Mesothelial cell of epicardium (in vitro differentiated cells): ENCODE measurements around the gene NPTX1. TPM values are rescaled to one million over a fixed set of nuclear protein-coding genes. Genes with fewer than 3 reads are reported as not detected.

Experiments used
- DNase-seq, 2 experiments: peaks; one replicate each; pipeline ENCODE4 v3.0.0; 2021; ENCODE audit warnings: low spot score in 2 of 2; ENCODE audit not compliant: unreplicated experiment in 2 of 2
- H3K27ac Mint-ChIP-seq: 2 replicates; pipeline ENCODE4 v1.8.0; 2021; ENCODE audit warnings: mixed read lengths
- H3K27me3 Mint-ChIP-seq: 2 replicates; pipeline ENCODE4 v1.8.0; 2021; ENCODE audit warnings: low read depth, mixed read lengths
- H3K36me3 Mint-ChIP-seq: 2 replicates; pipeline ENCODE4 v1.8.0; 2021; ENCODE audit warnings: mixed read lengths
- H3K4me1 Mint-ChIP-seq: 2 replicates; pipeline ENCODE4 v1.8.0; 2021; ENCODE audit warnings: mixed read lengths
- H3K4me3 Mint-ChIP-seq: 2 replicates; pipeline ENCODE4 v1.8.0; 2021; ENCODE audit warnings: mild to moderate bottlenecking, moderate library complexity, mixed read lengths
- H3K9me3 Mint-ChIP-seq: 2 replicates; pipeline ENCODE4 v1.8.0; 2021; ENCODE audit warnings: mixed read lengths
- CTCF ChIP-seq: fragments of 200-600 bp; sonication (generic); IDR thresholded peaks from one replicate; pipeline ENCODE4 v1.5.0; 2021; ENCODE audit warnings: antibody characterized with exemption; ENCODE audit not compliant: unreplicated experiment
- total RNA-seq: library from RNA; stranded (reverse); gene quantifications from 3 replicates; pipeline ENCODE4 v1.2.1, GENCODE V29; 2021

The NPTX1 gene
- total RNA-seq, 1 donor from 2014 or later: 0.20 TPM

GRCh38 chr17:80502578-80502877, 26.1 kb upstream of the NPTX1 start:
- TF ChIP-seq CTCF: no peak
- H3K27me3 Mint-ChIP-seq: peaks cover 57% of the 10 kb centered on the region
- H3K36me3 Mint-ChIP-seq: no peaks in the 10 kb centered on the region
- H3K9me3 Mint-ChIP-seq: no peaks in the 10 kb centered on the region
- no peak overlapping the region for H3K27ac Mint-ChIP-seq
- no peak for DNase-seq
- no peak overlapping the region for H3K4me3 Mint-ChIP-seq
- peaks cover 8% of the 10 kb centered on the region for H3K4me1 Mint-ChIP-seq

- peaks cover 8% of the 10 kb centered on the region for H3K4me1 Mint-ChIP-seq
- no peaks in the 10 kb centered on the region for H3K36me3 Mint-ChIP-seq
- TF ChIP-seq CTCF: no peak
- no peaks in the 10 kb centered on the region for H3K9me3 Mint-ChIP-seq
- H3K4me3 Mint-ChIP-seq: peak overlapping the region; percentile 3
- DNase-seq: no peak
- H3K27ac Mint-ChIP-seq: no peak overlapping the region
- peaks cover 57% of the 10 kb centered on the region for H3K27me3 Mint-ChIP-seq
Measured at GRCh38 chr17:80501741-80502577, 25.6 kb upstream of the NPTX1 start.

- Mint-ChIP-seq H3K27ac (no peak overlapping the region), H3K9me3 (no peaks in the 10 kb centered on the region), H3K36me3 (no peaks in the 10 kb centered on the region), H3K4me3 (no peak overlapping the region), H3K27me3 (peaks cover 55% of the 10 kb centered on the region), H3K4me1 (peaks cover 8% of the 10 kb centered on the region)
- DNase-seq: no peak
- TF ChIP-seq CTCF: no peak
Measured at GRCh38 chr17:80499961-80500665, 23.7 kb upstream of the NPTX1 start.

- Mint-ChIP-seq H3K9me3 (no peaks in the 10 kb centered on the region), H3K4me3 (no peak overlapping the region), H3K27me3 (peaks cover 57% of the 10 kb centered on the region), H3K27ac (no peak overlapping the region), H3K4me1 (peaks cover 8% of the 10 kb centered on the region), H3K36me3 (no peaks in the 10 kb centered on the region)
- DNase-seq: no peak
- TF ChIP-seq CTCF: no peak
Measured at GRCh38 chr17:80499560-80499959, 23.2 kb upstream of the NPTX1 start.

- Mint-ChIP-seq H3K27ac (no peak overlapping the region), H3K36me3 (no peaks in the 10 kb centered on the region), H3K4me3 (no peak overlapping the region), H3K9me3 (no peaks in the 10 kb centered on the region), H3K27me3 (peaks cover 57% of the 10 kb centered on the region), H3K4me1 (peaks cover 8% of the 10 kb centered on the region)
- no peak for TF ChIP-seq CTCF
- DNase-seq: no peak
Measured at GRCh38 chr17:80498920-80499410, 22.6 kb upstream of the NPTX1 start.
